ENCODE results near the gene RPUSD1. TPM values are rescaled to one million over a fixed set of nuclear protein-coding genes. Genes with fewer than 3 reads are reported as not detected.

The RPUSD1 gene
- polyA plus RNA-seq, 1 donor: 10.3 TPM

DNA sequence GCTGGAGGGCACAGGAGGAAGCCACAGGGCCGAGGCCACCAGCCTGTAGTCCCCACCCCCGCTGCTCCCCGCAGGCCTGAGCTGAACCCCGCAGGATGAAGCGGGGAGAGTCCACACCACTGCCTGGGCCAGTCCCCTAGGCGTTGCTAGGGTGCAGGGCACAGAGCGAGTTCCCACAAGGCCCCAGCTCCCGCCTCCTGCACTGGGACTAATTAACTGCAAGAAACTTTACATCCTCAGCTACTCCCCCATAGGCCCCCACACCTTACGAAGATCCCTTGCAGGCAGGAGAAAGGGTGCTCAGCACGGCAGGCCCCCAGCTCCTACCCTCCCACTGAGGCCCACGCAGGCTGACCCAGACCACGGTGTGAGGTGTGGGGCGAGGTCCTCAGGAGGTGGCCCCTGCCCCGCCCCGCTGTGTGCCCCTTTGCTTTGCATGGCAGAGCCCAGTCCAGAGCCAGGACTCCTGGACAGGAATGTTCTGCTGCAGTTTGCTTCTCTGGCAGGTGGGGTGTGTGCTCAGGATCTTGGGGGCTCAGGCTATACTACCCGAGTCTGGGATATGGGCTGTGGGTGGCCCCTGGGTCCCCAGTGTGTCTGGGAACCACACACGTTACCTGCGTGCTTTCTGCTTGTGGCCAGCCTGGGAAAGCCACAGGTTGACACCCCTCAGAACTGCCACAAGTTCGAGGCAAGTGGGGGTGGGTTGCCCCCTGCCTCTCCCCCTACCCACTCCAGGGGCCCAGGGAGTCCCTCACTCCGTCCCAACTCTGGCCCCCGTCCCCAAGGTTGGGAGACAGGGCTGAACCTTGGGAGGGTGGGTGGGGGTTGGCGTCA, 11.1 kb upstream of the RPUSD1 start:
- DNase-seq (ENCODE audit: low read depth): no peak

DNA sequence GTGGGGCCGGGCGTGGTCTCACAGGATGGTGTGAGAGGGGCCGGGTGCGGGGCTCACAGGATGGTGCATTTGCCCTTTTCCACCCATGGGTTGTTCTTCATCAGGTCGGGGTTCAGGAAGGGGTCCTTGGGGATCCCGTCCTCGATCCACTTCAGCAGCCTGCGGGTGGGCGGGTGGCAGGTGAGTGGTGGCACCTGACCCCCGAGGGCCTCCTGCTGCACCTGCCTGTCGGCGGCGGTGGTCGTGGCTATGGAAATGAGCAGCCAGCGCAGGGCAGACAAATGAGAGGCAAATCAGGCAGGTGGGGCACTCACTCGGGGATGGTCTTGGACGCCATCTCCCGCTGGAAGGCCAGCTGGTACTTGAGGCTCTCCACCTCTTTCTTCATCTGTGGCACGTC, 10.5 kb upstream of the RPUSD1 start:
- DNase-seq (ENCODE audit: low read depth): no peak

DNA sequence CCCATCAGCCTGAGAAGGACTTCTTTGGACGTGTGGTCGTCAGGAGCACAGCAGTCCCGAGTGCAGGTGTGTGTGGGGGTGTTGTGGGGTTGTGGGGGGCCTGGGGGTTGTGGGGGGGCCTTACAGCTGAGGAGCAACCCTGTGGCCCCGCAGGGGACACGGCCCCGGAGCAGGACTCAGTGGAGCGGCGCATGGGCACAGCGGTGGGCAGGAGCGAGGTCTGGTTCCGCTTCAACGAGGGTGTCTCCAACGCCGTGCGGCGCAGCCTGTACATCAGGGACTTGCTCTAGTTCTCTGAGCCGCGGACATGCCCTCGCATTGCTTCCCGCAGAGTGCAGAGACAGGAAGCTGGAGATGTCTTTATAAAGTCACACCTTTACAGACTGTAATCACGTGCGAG, 9.5 kb upstream of the RPUSD1 start:
- DNase-seq (ENCODE audit: low read depth): no peak

DNA sequence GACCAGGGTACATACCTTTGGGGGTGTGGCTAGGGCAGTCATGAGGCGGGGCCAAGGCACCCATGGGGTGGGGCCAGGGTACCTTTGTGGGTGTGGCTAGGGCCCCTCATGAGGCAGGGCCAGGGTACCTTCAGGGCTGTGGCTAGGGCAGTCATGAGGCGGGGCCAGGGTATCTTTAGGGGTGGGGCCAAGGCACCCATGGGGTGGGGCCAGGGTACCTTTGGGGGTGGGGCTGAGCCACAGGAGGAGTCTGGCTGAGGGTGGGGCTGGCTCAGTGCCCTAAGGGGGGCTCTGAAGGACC, 8.9 kb upstream of the RPUSD1 start:
- no peak for DNase-seq (ENCODE audit: low read depth)

DNA sequence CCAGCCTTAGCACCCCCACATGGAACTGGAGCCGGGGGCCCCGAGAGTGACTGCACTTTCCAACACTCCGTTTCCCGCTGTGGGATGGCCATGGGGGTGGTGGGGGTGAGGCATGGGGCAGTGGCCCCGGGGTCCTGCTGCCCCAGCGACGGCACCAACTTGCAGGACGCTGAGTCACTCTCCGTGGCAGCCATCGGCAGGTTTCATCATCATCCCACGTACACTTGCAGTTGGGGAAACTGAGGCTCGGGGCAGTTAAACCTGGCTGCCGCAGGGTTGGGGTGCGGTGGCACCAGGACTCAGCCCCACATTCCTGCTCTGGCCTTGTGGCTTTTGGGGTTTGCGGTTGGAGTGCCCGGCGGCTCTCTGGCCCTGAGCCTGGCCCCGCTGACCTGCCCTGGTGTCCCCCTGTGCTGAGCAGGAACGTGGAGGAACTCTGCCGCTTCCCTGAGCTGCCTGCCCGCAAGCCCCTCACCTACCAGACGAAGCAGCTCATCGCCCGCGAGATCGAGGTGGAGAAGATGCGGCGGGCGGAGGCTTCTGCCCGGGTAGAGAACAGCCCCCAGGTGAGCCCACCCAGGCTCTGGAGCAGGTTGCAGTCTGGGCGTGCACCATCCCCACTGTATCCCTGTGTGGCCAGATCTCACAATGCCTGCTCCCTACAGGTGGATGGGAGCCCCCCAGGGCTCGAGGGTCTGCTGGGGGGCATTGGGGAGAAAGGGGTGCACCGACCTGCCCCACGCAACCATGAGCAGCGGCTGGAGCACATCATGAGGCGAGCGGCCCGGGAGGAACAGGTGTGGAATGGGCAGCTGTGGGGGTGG, 8.3 kb upstream of the RPUSD1 start:
- DNase-seq (ENCODE audit: low read depth): no peak

DNA sequence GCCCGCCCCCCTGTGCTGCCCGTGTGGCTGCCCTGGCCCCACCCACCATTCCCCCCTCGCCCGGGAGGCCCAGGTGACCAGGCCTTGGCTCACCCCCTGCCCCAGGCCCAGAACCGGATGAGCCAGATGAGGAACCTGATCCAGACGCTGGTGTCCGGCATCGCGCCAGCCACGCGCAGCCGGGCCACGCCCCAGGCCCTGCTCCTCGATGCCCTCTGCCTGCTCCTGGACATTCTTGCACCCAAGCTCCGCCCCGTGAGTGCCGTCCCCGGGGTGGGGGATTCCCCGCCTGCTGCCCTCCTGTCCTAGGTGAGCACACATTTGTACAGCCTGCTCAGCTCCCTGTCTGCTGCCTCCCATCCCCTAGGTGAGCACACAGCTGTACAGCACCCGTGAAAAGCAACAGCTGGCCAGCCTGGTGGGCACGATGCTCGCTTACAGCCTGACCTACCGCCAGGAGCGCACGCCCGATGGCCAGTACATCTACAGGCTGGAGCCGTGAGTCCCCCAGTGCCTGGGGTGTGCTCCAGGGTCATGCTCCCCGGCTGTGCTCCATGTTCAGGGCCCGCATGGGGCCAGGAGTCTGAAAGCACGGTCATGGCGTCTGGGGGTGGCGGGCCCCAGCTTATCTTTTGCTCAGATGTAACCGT, 7.5 kb upstream of the RPUSD1 start:
- no peak for DNase-seq (ENCODE audit: low read depth)

DNA sequence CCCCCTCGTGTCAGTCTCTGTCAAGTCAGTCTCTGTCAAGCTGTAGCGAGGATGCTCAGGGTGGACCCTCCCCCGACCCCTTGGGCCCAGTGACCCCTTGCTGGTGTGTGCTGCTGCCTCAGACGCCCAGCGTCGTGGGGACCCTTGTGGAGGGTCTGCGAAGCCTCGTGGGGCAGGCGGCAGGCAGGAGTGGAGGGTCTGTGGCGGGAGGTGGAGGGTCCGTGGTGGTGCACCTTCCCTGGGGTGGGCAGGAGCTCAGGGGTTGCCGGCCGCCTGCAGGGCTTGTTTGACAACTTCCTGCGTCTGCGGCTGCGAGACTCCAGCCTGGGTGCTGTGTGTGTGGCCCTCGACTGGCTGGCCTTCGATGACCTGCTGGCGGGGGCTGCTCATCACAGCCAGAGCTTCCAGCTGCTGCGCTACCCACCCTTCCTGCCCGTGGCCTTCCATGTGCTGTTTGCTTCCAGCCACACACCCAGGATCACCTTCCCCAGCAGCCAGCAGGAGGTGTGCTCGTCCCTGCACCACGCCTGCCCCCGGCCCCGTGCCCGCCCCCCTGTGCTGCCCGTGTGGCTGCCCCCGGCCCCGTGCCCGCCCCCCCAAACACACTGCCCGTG, 6.8 kb upstream of the RPUSD1 start:
- DNase-seq (ENCODE audit: low read depth): no peak

DNA sequence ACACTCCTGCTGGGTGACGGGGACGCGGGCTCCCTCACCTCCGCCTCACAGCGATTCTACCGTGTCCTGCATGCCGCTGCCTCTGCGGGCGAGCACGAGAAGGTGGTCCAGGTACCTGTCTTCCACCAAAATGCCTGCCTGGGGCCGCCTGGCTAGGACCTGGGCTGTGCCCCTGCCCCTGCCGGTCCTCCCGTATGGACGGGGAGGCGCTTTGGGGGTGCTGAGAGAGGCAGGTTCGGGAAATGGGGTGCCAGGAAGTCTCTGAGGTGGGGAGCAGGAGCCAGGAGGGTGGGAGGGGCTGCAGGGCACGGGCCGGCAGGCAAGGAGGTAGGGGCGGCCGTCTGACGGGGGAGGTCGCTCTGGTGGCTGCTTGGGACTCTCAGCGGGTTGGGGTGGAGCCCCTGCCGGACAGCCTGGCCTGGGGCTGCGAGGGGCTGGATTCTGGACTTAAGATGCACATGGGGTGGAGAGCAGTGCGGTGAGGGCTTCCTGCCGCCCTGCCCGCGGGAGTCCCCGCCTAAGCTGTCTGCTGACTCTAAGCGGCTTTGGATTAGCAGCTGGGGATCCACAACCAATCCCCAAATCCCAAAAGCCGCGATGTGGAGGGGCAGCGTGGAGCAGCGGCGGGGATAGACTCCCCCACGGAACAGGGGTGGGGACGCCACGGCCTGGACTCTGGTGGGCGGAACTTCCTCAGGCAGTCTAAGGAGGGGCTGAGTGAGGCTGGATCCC, 6.1 kb upstream of the RPUSD1 start:
- no peak for DNase-seq (ENCODE audit: low read depth)

DNA sequence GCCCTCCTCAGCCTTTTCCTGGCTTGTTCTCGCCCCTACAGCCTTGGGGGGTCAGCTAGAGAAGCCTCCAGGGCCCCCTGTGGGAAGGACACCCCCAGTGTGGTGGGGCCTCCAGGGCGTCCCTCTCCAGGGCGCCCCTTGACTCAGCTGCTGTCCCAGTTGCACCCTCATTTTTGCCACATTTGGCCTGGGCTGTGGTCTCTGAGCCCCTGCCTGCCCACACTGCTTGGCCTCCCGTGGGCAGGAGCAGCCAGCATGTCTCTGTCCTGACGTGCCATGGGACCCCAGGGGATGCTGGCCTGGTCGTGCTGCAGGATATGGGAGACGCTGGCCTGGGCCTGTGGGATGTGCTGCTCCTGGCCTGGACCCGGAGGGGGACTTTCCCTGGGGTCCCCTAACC, 5.2 kb upstream of the RPUSD1 start:
- no peak for DNase-seq (ENCODE audit: low read depth)

DNA sequence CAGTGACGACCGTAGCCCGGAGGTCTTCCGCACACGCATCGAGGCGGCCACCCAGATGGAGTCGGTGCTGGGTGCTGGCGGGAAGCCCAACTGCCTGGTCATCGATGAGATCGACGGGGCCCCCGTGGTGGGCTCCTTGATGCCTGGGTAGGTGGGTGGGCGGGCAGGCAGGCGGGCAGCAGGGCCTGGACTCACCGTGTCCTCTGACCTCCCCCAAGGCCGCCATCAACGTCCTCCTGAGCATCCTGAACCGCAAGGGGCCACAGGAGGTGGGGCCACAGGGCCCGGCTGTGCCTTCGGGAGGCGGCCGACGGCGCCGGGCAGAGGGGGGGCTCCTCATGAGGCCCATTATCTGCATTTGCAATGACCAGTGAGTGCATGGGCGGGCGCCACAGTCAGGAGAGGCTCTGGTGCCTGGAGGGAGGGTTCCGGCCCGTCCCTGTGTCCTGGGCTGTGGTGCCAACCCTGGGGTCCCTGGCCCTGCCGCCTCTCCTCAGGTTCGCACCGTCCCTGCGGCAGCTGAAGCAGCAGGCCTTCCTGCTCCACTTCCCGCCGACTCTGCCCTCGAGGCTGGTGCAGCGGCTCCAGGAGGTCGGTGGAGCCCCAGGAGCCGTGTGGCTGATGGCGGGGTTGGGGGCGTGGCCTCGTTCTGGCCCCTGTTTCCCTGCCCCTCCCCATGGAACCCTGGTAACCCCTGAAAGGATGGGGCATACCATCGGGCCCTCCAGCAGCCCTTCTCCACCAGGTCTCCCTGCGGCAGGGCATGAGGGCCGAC, 4.2 kb upstream of the RPUSD1 start:
- no peak for DNase-seq (ENCODE audit: low read depth)

DNA sequence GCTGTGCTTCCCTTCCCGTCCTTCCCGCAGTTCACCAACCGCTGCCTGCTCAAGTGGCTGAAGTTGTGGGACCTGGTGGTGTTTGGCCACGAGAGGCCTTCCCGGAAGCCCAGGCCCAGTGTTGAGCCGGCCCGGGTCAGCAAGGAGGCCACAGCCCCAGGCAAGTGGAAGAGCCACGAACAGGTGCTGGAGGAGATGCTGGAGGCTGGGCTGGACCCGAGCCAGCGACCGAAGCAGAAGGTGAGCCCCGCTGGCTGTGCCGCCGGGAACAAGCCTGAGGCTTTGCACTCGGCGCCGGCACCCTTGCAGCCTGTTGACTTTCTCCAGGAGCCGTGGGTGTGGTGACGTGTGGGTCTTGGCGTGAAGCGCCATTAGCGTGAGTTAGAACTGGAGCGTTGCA, 3.0 kb upstream of the RPUSD1 start:
- no peak for DNase-seq (ENCODE audit: low read depth)

DNA sequence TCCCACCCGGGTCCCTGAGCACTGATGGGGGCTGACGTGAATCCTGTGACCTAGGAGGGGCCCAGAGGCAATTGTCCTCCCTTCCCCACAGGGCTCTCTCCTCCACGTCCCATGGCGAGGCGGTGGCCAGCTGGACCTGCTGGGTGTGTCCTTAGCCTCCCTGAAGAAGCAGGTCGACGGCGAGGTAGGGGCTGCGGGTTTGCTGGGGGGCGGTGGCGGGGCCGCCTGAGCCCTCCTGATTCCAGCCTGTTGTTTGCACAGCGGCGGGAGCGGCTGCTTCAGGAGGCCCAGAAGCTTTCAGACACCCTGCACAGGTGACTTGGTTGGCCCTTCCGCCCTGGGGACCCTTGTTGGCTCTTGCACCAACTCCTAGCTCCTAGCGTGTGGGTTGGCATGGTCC, 1.9 kb upstream of the RPUSD1 start:
- no peak for DNase-seq (ENCODE audit: low read depth)

DNA sequence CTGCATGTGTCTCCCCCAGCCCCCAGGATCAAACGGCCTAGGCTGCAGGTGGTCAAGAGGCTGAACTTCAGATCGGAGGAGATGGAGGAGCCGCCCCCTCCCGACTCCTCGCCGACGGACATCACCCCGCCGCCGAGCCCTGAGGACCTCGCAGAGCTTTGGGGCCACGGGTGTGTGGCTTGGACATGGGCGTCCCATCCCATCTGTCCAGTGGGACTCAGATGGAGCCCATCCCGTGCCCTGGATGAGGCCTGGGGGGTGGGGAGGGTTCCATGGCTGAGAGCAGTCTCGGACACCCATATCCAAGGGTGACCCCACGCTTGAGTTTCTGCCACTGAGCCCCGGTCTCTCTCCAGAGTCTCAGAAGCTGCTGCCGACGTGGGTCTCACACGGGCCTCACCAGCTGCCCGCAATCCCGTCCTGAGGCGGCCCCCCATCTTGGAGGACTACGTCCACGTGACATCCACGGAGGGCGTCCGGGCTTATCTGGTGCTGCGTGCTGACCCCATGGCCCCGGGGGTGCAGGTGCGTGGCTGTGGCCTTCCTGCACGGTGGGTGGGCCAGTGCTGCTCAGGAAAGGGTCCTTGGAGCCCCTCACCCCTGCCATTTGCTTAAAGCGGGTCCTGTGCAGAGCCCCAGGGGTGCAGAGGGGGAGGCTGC, 1.1 kb upstream of the RPUSD1 start:
- DNase-seq (ENCODE audit: low read depth): no peak

DNA sequence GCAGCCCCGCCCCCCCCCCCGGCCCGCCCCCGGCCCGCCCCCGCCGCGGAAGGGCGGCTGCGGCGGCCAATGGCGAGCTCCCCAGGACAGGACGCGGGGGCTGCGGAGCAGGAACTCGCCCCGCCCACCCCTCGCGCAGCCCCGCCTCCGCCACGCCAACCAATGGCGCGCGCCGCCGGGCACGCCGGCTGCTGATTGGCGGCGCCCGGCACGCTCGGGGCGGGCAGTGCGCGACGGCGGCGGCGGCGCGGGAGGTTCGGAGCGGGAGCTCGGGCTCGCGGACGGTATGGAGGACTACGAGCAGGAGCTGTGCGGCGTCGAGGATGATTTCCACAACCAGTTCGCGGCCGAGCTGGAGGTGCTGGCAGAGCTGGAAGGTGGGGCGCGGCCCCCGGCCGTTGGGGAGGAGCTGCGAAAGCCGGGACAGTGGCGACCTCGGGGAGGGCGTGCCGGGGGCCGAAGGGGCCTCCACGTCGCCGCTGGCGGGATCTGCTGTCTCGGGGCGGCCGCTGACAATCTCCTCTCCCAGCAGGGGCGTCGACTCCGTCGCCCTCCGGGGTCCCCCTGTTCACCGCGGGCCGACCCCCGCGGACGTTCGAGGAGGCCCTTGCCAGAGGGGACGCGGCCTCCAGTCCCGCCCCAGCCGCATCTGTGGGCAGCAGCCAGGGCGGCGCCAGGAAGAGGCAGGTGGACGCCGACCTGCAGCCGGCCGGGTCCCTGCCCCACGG, 382 bp upstream of the RPUSD1 start, which contains the start of gene CHTF18:
Gene CHTF18 (plus strand): TSS at position 222 of the 728 bp plus-strand sequence. CDS start 65 bp downstream, at position 287.
- peak; percentile 73 for DNase-seq (ENCODE audit: low read depth)

DNA sequence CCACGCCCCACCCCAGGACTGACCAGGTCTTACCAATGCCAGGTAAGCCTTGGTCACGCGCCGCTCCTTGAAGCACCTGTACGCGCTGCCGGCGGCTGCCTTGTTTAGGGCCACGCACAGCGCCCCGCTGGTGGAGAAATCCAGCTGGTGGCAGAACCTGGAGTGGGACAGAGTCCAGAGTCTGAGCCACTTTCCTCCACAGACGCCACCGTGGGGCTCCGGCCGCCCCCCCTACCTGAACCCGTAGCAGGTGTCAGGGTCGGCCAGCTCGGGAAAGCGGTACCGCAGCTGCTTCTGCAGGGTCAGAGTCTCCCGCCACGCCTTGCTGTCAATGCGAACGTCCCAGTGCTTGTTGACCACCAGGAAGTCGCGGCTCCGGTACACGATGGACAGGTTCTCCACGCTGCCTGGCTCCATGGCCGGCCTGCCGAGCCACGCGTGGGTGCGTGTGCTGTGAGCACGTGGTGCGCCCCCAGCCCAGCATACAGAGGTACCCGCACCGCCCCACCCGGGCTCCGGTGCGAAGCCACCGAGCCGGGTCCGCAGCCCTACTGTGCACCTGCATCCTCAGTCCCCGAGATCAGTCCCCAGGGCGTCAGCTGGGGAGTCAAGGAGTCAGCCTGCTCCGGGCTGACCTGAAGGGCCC, 737 bp downstream of the RPUSD1 start:
- DNase-seq (ENCODE audit: low read depth): no peak

DNA sequence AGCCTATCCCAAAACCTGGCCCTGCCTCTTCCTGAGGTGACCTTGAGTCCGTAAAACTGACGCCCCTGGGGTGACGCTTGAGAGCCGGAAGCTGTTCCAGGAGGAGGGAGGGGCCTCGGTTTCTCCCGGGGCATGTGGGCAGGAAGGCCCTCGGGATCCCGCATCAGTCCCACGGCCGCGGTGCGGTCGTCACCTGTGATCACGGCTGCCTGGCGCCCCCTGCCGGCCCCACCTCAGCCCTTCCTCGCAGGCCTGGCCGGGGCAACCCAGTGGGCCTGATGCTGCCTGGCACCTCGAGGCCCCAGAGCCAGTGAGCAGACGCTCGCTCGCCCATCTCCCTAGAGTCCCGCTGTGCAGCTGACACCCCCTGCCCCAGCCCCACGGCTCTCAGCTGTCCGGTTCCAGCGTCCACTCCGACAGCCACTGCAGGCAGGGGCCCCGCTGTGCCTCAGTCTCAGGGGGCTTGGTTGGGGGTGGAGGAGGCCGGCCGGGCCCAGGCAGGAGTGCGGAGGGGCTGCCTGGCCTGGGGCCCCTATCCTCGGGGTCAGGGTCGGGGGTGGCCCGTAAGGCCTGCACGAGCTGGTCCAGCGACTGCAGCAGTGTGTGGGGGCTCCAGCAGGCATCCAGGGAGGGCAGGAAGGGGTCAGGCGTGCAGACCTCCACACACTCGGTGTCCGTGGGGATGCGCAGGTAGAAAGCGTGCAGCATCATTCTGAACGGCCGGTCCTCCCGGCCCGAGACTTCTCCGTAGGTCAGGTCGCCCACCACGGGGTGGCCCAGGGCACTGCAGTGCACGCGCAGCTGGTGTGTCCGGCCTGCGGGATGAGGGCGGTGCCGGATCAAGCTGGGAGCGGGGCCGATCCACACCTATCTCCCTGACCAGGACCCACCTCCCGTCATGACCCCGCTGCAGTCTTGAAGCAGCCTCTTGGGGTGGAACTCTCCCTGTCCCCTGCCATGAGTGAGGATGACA, 2.3 kb downstream of the RPUSD1 start:
- no peak for DNase-seq (ENCODE audit: low read depth)

DNA sequence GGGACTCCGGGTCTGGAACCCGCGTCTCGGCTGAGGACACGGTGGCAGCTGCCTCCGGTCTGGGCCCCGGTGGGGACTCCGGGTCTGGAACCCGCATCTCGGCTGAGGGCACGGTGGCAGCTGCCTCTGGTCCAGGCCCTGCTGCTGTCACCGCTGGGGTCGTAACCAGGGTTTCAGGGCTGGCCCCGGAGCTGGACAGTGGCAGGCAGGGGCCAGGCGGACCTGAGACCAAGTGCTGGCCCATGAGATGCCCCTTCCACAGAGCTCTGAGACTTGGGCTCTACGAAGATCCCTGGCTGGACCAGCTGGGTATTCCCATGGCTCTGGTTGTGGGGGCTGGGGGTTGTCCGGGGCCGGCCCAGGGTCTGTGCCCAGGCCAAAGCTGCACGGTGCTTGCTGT, 3.8 kb downstream of the RPUSD1 start:
- DNase-seq (ENCODE audit: low read depth): no peak
